A549 treated with CORT108297 at 1 μM for 4 hours (cell line): Measurements from ENCODE around the gene TNFRSF8. TPM values are rescaled to one million over a fixed set of nuclear protein-coding genes. Genes with fewer than 3 reads are reported as not detected.

Source experiments
- total RNA-seq: library from RNA; stranded (reverse); fragments of 200-300 nt; extraction: Qiagen RNA extraction; gene quantifications from 5 replicates; pipeline ENCODE4 v1.2.3, GENCODE V29; 2022

Gene TNFRSF8
- 0.06 to 0.12 TPM (median 0.08 TPM) in 5 replicates for total RNA-seq

DNA sequence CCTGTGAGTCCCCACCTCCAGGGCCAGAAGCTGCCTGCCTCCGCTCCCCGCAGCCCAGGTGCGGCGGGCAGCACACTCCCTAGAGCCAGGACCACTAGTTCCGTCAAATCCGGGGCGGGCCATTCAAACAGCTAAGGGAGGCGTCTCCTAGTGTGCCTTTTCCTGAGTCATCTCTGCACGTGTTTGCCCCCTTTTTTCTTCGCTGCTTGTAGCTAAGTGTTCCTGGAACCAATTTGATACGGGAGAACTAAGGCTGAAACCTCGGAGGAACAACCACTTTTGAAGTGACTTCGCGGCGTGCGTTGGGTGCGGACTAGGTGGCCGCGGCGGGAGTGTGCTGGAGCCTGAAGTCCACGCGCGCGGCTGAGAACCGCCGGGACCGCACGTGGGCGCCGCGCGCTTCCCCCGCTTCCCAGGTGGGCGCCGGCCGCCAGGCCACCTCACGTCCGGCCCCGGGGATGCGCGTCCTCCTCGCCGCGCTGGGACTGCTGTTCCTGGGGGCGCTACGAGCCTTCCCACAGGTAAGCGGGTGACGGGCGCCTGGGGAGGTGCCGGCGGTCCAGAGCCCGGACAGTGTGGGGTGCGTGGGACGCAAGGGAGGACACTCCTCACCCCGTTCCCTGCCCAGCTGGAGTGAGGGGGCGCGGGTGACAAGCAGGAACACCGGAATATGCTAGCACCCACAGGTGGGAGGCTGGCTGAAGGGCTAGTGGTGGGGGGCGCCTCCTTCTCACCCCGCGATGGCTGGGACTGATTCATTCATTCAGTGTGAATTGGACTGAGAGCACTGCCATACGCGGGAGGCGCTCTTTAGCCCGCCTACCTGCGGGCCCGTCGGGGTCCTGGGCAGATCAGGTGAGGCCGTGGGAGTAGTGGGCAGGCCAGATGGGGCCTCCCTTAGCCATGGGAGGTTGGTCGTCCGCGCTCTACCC is at the start of gene TNFRSF8:
Gene TNFRSF8, plus strand, starts transcription at position 163 of the 932 bp plus-strand sequence. Its CDS starts 296 bp downstream, at position 459.

DNA sequence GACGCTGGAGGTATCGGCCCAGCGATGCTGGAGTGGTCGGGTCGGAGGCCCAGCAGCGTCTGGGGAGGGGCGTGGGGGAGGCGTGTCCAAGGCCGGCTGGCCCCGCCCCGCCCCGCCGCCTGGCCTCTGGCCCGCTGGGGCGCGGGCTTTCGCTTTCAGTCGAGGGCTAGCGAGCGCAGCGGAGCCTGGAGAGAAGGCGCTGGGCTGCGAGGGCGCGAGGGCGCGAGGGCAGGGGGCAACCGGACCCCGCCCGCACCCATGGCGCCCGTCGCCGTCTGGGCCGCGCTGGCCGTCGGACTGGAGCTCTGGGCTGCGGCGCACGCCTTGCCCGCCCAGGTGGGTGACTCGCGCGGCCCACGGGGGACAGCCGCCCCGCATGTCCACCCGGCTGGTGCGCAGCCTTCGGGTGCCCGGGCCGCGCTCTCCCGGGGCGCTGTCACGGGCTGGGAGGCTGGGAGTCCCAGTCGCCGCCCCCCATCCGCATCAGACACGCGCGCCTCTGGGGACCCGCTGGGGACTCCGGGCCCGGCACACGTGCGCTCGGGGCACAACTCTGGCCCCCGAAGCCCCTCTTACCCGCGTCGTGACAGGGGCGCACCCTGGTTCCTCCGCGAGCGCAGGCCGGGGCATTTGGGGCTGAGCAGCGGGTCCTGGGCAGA is 103.9 kb downstream of the TNFRSF8 start, which contains the start of gene TNFRSF1B:
Gene TNFRSF1B, plus strand, starts transcription at position 158 of the 659 bp plus-strand sequence. Its CDS starts 101 bp downstream, at position 259.

Other genes with a start within 250 kb of the TNFRSF8 start
- gene NPPA, start 215.5 kb upstream of the TNFRSF8 start, total RNA-seq: not detected in 5 replicates
- gene NPPB, start 204.4 kb upstream of the TNFRSF8 start, total RNA-seq: 0.47 TPM in 1 of 5 replicates, not detected in the others
- gene KIAA2013, start 136.9 kb upstream of the TNFRSF8 start, total RNA-seq: 28.8 to 49.5 TPM (median 47.7 TPM) in 5 replicates
- gene PLOD1, start 128.6 kb upstream of the TNFRSF8 start, total RNA-seq: 69.8 to 85.5 TPM (median 83.1 TPM) in 5 replicates
- gene MFN2, start 82.9 kb upstream of the TNFRSF8 start, total RNA-seq: 31.1 to 35.1 TPM (median 34.7 TPM) in 5 replicates
- 10.9 to 18.9 TPM (median 15.2 TPM) in 5 replicates for gene MIIP, start 43.8 kb upstream of the TNFRSF8 start, total RNA-seq
- gene TNFRSF1B, start 103.7 kb downstream of the TNFRSF8 start, total RNA-seq: 0.21 to 0.47 TPM (median 0.35 TPM) in 5 replicates
- gene VPS13D, start 166.7 kb downstream of the TNFRSF8 start, total RNA-seq: 5.8 to 7.8 TPM (median 6.5 TPM) in 5 replicates